ENCODE results near the gene HSPA2. TPM values are rescaled to one million over a fixed set of nuclear protein-coding genes. Genes with fewer than 3 reads are reported as not detected.
A peak's percentile ranks its signal among the peaks of the same experiment; 100 is the strongest.
"Not testable (repeated sequence)": the region's sequence is repeated elsewhere in the genome, so short reads cannot be mapped to it uniquely, and the experiment has no call there.

HSPA2 gene
- total RNA-seq, 2 experiments from 2014 or later: 3.3 to 4.0 TPM

DNA sequence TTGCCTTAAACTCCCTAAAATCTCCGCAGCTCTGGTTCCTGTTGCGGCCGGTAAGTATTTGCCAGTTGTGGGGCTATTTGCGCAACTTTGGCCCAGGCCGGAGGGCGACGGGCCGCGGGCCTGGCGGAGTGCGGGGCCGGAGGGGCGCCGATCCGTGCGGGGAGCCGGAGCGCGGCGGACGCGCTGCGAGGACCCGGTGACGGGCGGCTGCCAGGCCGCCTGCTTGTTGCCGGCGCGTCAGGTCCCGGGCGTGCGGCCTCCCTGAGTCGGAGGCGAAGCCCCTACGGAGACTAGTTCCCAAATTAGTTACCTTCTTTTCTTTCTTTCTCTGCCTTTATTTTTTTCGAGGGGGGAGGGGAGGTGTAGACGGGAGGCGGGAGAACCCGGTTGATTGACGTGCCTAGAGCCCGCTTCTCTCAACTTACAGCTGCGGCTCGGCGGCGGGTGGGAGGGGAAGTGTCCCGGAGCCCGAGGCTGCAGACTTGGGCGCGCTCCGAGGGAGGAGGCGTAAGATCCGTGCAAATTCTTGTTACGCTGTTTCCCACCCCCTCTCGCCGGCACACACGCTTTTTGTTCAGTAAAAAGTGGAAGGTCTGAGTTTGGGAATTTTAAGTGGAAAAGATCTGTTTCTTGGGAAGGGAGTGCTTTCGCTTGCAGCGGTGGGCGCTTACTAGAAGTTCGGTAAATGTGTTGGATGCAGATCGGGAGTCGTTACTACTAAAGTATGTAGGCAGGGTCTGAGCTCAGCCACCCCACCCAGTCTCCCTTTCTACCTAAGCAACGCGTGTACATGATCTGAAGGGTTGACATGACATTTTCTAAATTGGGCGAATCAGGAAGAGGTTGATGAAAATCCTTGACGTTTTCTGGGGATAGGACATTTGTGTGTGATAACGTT, 35.4 kb upstream of the HSPA2 start:
- Mint-ChIP-seq H3K27me3 (no peaks in the 10 kb centered on the region), H3K27ac (peak overlapping the region; percentile 100), H3K4me1 (peaks cover 39% of the 10 kb centered on the region), H3K9me3 (no peaks in the 10 kb centered on the region), H3K36me3 (peaks cover 16% of the 10 kb centered on the region), H3K4me3 (peak overlapping the region; percentile 97)
- POLR2A ChIA-PET: interaction anchor here (0.5 to 5.9 kb wide), 14 partner anchors 9 to 881 kb away, joined by 3 to 46 read pairs (median 4); partner anchors contain the start of genes HSPA2 and MTHFD1
- ATAC-seq (ENCODE audit: low read depth) (peak; percentile 24), DNase-seq (peak; percentile 81)

- H3K36me3 Mint-ChIP-seq: peaks cover 16% of the 10 kb centered on the region
- H3K4me1 Mint-ChIP-seq: peaks cover 49% of the 10 kb centered on the region
- no peak for ATAC-seq (ENCODE audit: low read depth)
- H3K4me3 Mint-ChIP-seq: peak overlapping the region; percentile 91
- peak overlapping the region; percentile 97 for H3K27ac Mint-ChIP-seq
- H3K9me3 Mint-ChIP-seq: no peaks in the 10 kb centered on the region
- POLR2A ChIA-PET: no interaction called here
- no peaks in the 10 kb centered on the region for H3K27me3 Mint-ChIP-seq
- DNase-seq: no peak
These were observed 33.8 kb upstream of the HSPA2 start for GRCh38 chr14:64506721-64507120.

DNA sequence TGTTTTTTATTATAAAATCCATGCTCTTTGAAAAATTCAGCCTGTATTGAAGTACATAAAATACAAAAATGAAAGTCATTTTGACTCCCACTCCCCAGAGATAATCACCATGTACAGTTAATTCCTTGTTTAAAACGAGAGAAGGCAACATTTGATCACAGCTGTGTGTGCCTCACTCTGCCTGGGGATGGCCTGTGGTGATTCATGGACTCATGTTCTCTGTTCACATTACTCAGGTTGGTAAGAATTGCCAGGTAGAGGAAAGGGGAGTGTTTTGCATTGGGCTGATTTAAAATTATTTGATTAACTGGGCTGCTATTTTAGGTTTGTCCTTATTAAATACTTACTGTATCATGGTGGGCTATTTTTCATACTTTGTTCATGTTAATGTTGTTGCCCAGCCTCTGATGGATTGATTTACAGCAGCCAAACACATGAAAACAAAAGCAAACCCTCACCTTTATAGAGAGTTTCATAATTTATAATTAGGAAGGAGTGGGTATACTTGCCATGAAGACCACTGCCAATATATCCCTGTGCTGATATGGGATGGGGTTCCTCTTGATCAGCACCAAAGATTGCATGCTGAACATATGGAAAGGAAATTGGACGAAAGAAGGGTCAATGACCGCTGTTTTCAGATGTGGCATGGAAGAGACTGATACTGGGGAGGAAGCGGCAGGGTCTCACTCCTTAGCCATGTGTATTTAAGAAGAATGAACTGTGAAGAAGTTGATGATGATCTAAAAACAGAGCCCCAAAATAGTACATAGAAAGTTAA, 33.0 kb upstream of the HSPA2 start:
- POLR2A ChIA-PET: no interaction called here
- Mint-ChIP-seq H3K4me3 (peak overlapping the region; percentile 91), H3K4me1 (peaks cover 46% of the 10 kb centered on the region), H3K27me3 (no peaks in the 10 kb centered on the region), H3K27ac (peak overlapping the region; percentile 97), H3K9me3 (no peaks in the 10 kb centered on the region), H3K36me3 (peaks cover 17% of the 10 kb centered on the region)
- no peak for ATAC-seq (ENCODE audit: low read depth)
- no peak for DNase-seq

- peaks cover 46% of the 10 kb centered on the region for H3K4me1 Mint-ChIP-seq
- H3K4me3 Mint-ChIP-seq: peak overlapping the region; percentile 91
- ATAC-seq (ENCODE audit: low read depth): no peak
These were observed 32.2 kb upstream of the HSPA2 start for GRCh38 chr14:64508215-64508776.

GRCh38 chr14:64509036-64509435, 31.5 kb upstream of the HSPA2 start:
- no peak for DNase-seq
- ATAC-seq (ENCODE audit: low read depth): no peak
- H3K27me3 Mint-ChIP-seq: no peaks in the 10 kb centered on the region
- peak overlapping the region; percentile 11 for H3K27ac Mint-ChIP-seq
- POLR2A ChIA-PET: no interaction called here
- peak overlapping the region; percentile 72 for H3K4me3 Mint-ChIP-seq
- peaks cover 17% of the 10 kb centered on the region for H3K36me3 Mint-ChIP-seq
- H3K9me3 Mint-ChIP-seq: no peaks in the 10 kb centered on the region
- H3K4me1 Mint-ChIP-seq: peaks cover 50% of the 10 kb centered on the region

More at GRCh38 chr14:64508215-64508776, 32.2 kb upstream of the HSPA2 start:
- Mint-ChIP-seq H3K27ac (peak overlapping the region; percentile 61), H3K27me3 (no peaks in the 10 kb centered on the region), H3K36me3 (peaks cover 16% of the 10 kb centered on the region), H3K9me3 (no peaks in the 10 kb centered on the region)
- POLR2A ChIA-PET: interaction anchor here (0.5 kb wide), 1 partner anchor 220 kb away, joined by 3 read pairs; no protein-coding TSS in a partner anchor
- no peak for DNase-seq

DNA sequence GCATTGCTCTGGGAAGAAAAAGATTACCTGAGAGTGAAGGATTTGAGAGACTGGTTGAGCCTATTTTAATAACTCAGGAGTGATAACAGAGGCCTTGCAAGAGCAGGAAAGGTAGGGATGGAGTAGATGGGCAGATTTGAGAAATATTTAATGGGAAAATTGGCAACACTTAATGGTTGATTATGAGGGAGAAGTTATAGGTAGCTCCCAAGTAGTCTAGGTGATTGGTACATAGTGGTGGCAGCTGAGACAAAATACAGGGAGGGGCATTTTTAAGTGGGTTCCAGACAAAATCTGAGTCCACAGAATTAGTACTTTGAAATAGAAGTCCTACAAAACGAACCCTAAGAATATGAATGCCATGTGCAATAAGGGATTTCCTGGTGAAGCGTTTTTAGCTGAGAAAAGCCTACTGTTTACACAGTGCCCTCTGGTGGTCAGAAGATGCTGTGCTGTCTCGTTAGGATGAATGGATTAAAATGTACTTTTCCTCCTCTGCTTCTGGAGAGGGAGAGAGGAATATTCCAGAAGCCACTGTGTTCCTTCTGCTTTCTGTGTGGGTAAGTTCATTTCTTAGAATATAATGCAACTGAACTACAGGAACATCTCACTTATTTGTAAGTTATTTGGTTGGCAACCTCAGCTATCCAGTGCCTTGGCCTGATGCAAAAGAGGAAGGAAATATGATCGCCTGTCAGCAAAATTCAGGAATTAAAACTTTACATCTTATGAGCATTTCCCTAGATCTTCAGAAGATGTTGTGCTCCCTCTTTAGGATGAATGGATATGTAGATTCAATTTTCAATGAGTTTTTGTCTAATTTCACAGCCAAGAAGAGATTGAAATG, 29.5 kb upstream of the HSPA2 start:
- peak overlapping the region; percentile 72 for H3K4me3 Mint-ChIP-seq
- H3K27me3 Mint-ChIP-seq: no peaks in the 10 kb centered on the region
- H3K27ac Mint-ChIP-seq: peak overlapping the region; percentile 67
- peak; percentile 55 for ATAC-seq (ENCODE audit: low read depth)
- DNase-seq: peak; percentile 34
- POLR2A ChIA-PET: interaction anchor here (0.7 to 1.8 kb wide), 3 partner anchors 9 to 66 kb away, joined by 3 to 14 read pairs (median 3); no protein-coding TSS in a partner anchor
- H3K9me3 Mint-ChIP-seq: no peaks in the 10 kb centered on the region
- peaks cover 47% of the 10 kb centered on the region for H3K4me1 Mint-ChIP-seq
- peaks cover 11% of the 10 kb centered on the region for H3K36me3 Mint-ChIP-seq

DNA sequence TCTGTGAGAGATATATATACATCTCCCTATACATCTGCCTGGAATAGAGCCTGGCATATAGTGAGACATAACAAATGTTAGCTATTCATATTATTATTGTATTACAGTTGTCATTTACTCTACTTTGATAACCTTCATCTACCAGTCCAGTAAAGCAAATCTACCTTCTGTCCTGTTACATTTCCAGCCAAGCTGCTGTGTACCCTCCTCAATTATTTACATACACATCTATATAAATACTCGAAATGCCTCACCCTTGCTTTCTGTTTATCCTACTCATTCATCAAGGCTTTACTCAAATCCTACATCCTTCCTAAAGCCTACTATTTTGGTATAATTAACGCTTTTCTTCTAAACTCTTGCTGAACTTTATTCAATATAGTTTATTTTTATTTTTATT, 27.3 kb upstream of the HSPA2 start:
- Mint-ChIP-seq H3K9me3 (no peaks in the 10 kb centered on the region), H3K4me3 (no peak overlapping the region), H3K27ac (no peak overlapping the region), H3K27me3 (no peaks in the 10 kb centered on the region), H3K4me1 (peaks cover 41% of the 10 kb centered on the region), H3K36me3 (peaks cover 7% of the 10 kb centered on the region)
- DNase-seq: no peak
- no peak for ATAC-seq (ENCODE audit: low read depth)
- POLR2A ChIA-PET: interaction anchor here (0.6 kb wide), 1 partner anchor 17 kb away, joined by 3 read pairs; no protein-coding TSS in a partner anchor

- Mint-ChIP-seq H3K36me3 (peaks cover 7% of the 10 kb centered on the region), H3K4me3 (no peak overlapping the region), H3K27ac (no peak overlapping the region), H3K9me3 (no peaks in the 10 kb centered on the region), H3K27me3 (no peaks in the 10 kb centered on the region), H3K4me1 (peaks cover 26% of the 10 kb centered on the region)
- POLR2A ChIA-PET: interaction anchor here (0.7 to 1.2 kb wide), 2 partner anchors 11 to 46 kb away, joined by 5 read pairs; no protein-coding TSS in a partner anchor
- DNase-seq: no peak
- no peak for ATAC-seq (ENCODE audit: low read depth)
These were observed 25.5 kb upstream of the HSPA2 start for GRCh38 chr14:64515053-64515452.

- H3K36me3 Mint-ChIP-seq: peaks cover 10% of the 10 kb centered on the region
- H3K27ac Mint-ChIP-seq: no peak overlapping the region
- no peak overlapping the region for H3K4me3 Mint-ChIP-seq
- H3K4me1 Mint-ChIP-seq: peaks cover 13% of the 10 kb centered on the region
- H3K27me3 Mint-ChIP-seq: no peaks in the 10 kb centered on the region
- POLR2A ChIA-PET: no interaction called here
- no peak for DNase-seq
- H3K9me3 Mint-ChIP-seq: no peaks in the 10 kb centered on the region
- ATAC-seq (ENCODE audit: low read depth): no peak
These were observed 23.6 kb upstream of the HSPA2 start for GRCh38 chr14:64516969-64517368.

- H3K27ac Mint-ChIP-seq; ATAC-seq (ENCODE audit: low read depth); H3K36me3 Mint-ChIP-seq; H3K4me3 Mint-ChIP-seq; H3K9me3 Mint-ChIP-seq; H3K27me3 Mint-ChIP-seq; DNase-seq; POLR2A ChIA-PET: not testable (repeated sequence)
- H3K4me1 Mint-ChIP-seq: peaks cover 13% of the 10 kb centered on the region
These were observed 22.9 kb upstream of the HSPA2 start for GRCh38 chr14:64517667-64518066.

DNA sequence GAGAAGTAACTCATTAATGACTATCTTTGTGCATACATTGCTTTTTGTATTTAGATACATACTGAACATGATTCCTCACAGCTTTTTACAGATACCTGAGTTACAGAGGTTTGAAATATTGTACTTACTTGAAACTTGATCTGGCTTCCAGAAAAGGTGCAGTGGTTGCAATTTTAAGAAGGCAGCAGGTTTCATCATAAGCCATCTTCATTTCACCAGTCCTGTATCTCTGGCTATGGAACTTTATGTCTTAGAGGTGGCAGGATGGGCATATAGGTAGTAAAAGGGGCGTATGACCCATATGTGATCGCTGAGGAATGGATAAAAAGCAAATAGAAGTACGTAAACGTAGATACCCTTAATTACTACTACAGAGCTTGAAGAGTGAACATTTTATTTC, 22.3 kb upstream of the HSPA2 start:
- ATAC-seq (ENCODE audit: low read depth) (no peak), DNase-seq (no peak)
- H3K4me3 Mint-ChIP-seq: no peak overlapping the region
- no peaks in the 10 kb centered on the region for H3K27me3 Mint-ChIP-seq
- no peak overlapping the region for H3K27ac Mint-ChIP-seq
- no peaks in the 10 kb centered on the region for H3K9me3 Mint-ChIP-seq
- H3K36me3 Mint-ChIP-seq: peaks cover 9% of the 10 kb centered on the region
- H3K4me1 Mint-ChIP-seq: peaks cover 13% of the 10 kb centered on the region
- POLR2A ChIA-PET: no interaction called here

GRCh38 chr14:64520699-64521098, 19.8 kb upstream of the HSPA2 start:
- DNase-seq (no peak), ATAC-seq (ENCODE audit: low read depth) (no peak)
- Mint-ChIP-seq H3K36me3 (peaks cover 9% of the 10 kb centered on the region), H3K27ac (no peak overlapping the region), H3K4me1 (peaks cover 9% of the 10 kb centered on the region), H3K9me3 (no peaks in the 10 kb centered on the region), H3K4me3 (no peak overlapping the region), H3K27me3 (no peaks in the 10 kb centered on the region)
- POLR2A ChIA-PET: interaction anchor here (0.7 kb wide), 1 partner anchor 538 kb away, joined by 4 read pairs; no protein-coding TSS in a partner anchor
